Activated naive CD4-positive, alpha-beta T cell treated with anti-CD3 and anti-CD28 coated beads, Interleukin-2, amount 50 U/mL, for 16 hours (primary cell): ENCODE data around the gene COPZ1.
"Not testable (repeated sequence)": the region's sequence is repeated elsewhere in the genome, so short reads cannot be mapped to it uniquely, and the experiment has no call there.

Source experiments
- DNase-seq: peaks from one replicate; pipeline ENCODE4 v3.0.0-alpha.2; 2020

Gene COPZ1

GRCh38 chr12:54294953-54295566 is 29.9 kb upstream of the COPZ1 start:
- DNase-seq, result no peak

- DNase-seq, result no peak
Observed at GRCh38 chr12:54296393-54297099, 28.4 kb upstream of the COPZ1 start.

- no peak for DNase-seq
Observed at GRCh38 chr12:54298904-54299303, 26.0 kb upstream of the COPZ1 start.

- DNase-seq, result no peak
Observed at GRCh38 chr12:54299515-54300224, 25.3 kb upstream of the COPZ1 start.

- no peak for DNase-seq
Observed at GRCh38 chr12:54300225-54300731, 24.7 kb upstream of the COPZ1 start.

- peak; percentile 45 for DNase-seq
Observed at GRCh38 chr12:54300732-54301427, 24.1 kb upstream of the COPZ1 start, which contains the start of gene NFE2. TSS of gene NFE2 (minus strand) at chr12:54301015. CDS start at chr12:54295248, 5,767 bp downstream.

GRCh38 chr12:54301428-54302048 is 23.4 kb upstream of the COPZ1 start:
- no peak for DNase-seq

- no peak for DNase-seq
Observed at GRCh38 chr12:54303640-54304039, 21.3 kb upstream of the COPZ1 start.

GRCh38 chr12:54304187-54304810 is 20.6 kb upstream of the COPZ1 start:
- DNase-seq, result no peak

- DNase-seq, result no peak
Observed at GRCh38 chr12:54306925-54307741, 17.8 kb upstream of the COPZ1 start.

- DNase-seq, result no peak
Observed at GRCh38 chr12:54311051-54311450, 13.9 kb upstream of the COPZ1 start.

GRCh38 chr12:54312309-54312708 is 12.6 kb upstream of the COPZ1 start:
- DNase-seq, result not testable (repeated sequence)

GRCh38 chr12:54321363-54321762 is 3.6 kb upstream of the COPZ1 start:
- DNase-seq, result no peak

GRCh38 chr12:54325442-54326109 is 645 bp downstream of the COPZ1 start:
- not testable (repeated sequence) for DNase-seq

- no peak for DNase-seq
Observed at GRCh38 chr12:54328595-54329337, 3.8 kb downstream of the COPZ1 start.

GRCh38 chr12:54329759-54330158 is 4.8 kb downstream of the COPZ1 start:
- no peak for DNase-seq

- DNase-seq, result no peak
Observed at GRCh38 chr12:54330442-54330841, 5.5 kb downstream of the COPZ1 start.

GRCh38 chr12:54331461-54331860 is 6.5 kb downstream of the COPZ1 start:
- DNase-seq, result no peak

GRCh38 chr12:54333420-54334034 is 8.6 kb downstream of the COPZ1 start:
- no peak for DNase-seq
